Fibroblast of pulmonary artery (primary cell): Measurements from ENCODE around the gene FOSL2.
A peak's percentile ranks its signal among the peaks of the same experiment; 100 is the strongest.

Experiments used
- DNase-seq: peaks from one replicate; pipeline ENCODE4 v3.0.0-alpha.2; 2010; ENCODE audit warnings: low read depth
- H3K4me3 ChIP-seq: replicated peaks from 2 replicates; pipeline ENCODE4 v1.5.1; 2011; ENCODE audit warnings: low read depth, mild to moderate bottlenecking, control low read depth, low read length, moderate library complexity
- TF ChIP-seq, protein P1 (sequence below): IDR thresholded peaks from 2 replicates; pipeline ENCODE4 v1.5.1; 2011; ENCODE audit warnings: mild to moderate bottlenecking, control low read depth, low read length, inconsistent platforms; ENCODE audit errors: missing control alignments

Gene FOSL2

DNA sequence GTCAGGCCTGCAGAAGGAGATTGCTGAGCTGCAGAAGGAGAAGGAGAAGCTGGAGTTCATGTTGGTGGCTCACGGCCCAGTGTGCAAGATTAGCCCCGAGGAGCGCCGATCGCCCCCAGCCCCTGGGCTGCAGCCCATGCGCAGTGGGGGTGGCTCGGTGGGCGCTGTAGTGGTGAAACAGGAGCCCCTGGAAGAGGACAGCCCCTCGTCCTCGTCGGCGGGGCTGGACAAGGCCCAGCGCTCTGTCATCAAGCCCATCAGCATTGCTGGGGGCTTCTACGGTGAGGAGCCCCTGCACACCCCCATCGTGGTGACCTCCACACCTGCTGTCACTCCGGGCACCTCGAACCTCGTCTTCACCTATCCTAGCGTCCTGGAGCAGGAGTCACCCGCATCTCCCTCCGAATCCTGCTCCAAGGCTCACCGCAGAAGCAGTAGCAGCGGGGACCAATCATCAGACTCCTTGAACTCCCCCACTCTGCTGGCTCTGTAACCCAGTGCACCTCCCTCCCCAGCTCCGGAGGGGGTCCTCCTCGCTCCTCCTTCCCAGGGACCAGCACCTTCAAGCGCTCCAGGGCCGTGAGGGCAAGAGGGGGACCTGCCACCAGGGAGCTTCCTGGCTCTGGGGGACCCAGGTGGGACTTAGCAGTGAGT, 19.4 kb downstream of the FOSL2 start:
- DNase-seq, result no peak
- TF ChIP-seq, protein P1, sequence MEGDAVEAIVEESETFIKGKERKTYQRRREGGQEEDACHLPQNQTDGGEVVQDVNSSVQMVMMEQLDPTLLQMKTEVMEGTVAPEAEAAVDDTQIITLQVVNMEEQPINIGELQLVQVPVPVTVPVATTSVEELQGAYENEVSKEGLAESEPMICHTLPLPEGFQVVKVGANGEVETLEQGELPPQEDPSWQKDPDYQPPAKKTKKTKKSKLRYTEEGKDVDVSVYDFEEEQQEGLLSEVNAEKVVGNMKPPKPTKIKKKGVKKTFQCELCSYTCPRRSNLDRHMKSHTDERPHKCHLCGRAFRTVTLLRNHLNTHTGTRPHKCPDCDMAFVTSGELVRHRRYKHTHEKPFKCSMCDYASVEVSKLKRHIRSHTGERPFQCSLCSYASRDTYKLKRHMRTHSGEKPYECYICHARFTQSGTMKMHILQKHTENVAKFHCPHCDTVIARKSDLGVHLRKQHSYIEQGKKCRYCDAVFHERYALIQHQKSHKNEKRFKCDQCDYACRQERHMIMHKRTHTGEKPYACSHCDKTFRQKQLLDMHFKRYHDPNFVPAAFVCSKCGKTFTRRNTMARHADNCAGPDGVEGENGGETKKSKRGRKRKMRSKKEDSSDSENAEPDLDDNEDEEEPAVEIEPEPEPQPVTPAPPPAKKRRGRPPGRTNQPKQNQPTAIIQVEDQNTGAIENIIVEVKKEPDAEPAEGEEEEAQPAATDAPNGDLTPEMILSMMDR, result no peak
- H3K4me3 ChIP-seq, result no peak overlapping the region

DNA sequence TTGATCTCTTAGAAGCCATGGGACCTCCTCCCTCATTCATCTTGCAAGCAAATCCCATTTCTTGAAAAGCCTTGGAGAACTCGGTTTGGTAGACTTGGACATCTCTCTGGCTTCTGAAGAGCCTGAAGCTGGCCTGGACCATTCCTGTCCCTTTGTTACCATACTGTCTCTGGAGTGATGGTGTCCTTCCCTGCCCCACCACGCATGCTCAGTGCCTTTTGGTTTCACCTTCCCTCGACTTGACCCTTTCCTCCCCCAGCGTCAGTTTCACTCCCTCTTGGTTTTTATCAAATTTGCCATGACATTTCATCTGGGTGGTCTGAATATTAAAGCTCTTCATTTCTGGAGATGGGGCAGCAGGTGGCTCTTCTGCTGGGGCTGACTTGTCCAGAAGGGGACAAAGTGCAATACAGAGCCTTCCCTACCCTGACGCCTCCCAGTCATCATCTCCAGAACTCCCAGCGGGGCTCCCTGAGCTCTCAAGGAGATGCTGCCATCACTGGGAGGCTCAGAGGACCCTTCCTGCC, 20.0 kb downstream of the FOSL2 start:
- DNase-seq, result no peak
- H3K4me3 ChIP-seq, result no peak overlapping the region
- TF ChIP-seq, protein P1, result no peak

DNA sequence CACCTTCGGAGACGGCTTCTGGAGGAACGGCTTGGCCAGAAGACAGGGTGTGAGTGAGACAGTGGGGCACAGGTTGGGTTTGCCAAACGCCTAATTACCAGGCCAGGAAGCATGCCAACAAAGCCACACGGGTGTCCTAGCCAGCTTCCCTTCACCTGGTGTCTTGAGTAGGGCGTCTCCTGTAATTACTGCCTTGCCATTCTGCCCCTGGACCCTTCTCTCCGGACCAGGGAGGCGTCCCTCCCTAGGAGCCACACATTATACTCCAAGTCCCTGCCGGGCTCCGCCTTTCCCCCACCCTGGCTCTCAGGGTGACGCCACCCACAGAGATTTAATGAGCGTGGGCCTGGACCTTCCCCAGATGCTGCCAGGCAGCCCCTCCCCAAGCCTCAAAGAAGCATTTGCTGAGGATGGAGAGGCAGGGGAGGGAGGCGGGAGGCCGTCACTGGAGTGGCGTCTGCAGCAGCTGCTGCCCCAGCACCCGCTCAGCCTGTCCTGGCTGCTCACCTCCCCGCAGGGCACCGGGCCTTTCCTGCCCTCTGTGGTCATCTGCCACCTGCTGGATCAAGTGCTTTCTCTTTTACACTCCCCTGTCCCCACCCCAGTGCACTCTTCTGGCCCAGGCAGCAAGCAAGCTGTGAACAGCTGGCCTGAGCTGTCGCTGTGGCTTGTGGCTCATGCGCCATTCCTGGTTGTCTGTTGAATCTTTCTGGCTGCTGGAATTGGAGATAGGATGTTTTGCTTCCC, 20.7 kb downstream of the FOSL2 start:
- H3K4me3 ChIP-seq, result no peak overlapping the region
- TF ChIP-seq, protein P1, result peak; percentile 15
- no peak for DNase-seq

DNA sequence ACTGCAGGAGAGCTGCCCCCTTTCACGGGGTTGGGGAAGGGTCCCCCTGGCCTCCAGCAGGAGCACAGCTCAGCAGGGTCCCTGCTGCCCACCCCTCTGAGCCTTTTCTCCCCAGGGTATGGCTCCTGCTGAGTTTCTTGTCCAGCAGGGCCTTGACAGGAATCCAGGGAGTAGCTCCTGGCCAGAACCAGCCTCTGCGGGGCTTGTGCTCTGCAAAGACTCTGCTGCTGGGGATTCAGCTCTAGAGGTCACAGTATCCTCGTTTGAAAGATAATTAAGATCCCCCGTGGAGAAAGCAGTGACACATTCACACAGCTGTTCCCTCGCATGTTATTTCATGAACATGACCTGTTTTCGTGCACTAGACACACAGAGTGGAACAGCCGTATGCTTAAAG, 21.2 kb downstream of the FOSL2 start:
- no peak overlapping the region for H3K4me3 ChIP-seq
- no peak for DNase-seq
- TF ChIP-seq, protein P1, result no peak

DNA sequence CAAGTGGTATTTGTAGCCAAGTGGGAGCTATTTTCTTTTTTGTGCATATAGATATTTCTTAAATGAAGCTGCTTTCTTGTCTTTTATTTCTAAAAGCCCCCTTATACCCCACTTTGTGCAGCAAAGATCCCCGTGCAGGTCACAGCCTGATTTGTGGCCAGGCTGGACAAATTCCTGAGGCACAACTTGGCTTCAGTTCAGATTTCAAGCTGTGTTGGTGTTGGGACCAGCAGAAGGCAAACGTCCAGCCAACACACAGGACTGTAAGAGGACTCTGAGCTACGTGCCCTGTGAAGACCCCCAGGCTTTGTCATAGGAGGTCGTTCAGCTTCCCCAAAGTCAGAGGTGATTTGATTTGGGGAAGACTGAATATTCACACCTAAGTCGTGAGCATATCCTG, 21.9 kb downstream of the FOSL2 start:
- TF ChIP-seq, protein P1, result no peak
- DNase-seq, result no peak
- H3K4me3 ChIP-seq, result no peak overlapping the region

DNA sequence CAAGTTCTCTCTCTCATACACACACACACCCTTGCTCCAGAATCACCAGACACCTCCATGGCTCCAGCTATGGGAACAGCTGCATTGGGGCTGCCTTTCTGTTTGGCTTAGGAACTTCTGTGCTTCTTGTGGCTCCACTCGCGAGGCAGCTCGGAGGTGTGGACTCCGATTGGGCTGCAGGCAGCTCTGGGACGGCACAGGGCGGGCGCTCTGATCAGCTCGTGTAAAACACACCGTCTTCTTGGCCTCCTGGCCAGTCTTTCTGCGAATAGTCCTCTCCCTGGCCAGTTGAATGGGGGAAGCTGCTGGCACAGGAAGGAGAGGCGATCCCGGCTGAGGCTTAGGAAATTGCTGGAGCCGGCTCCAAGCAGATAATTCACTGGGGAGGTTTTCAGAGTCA, 22.4 kb downstream of the FOSL2 start:
- no peak overlapping the region for H3K4me3 ChIP-seq
- no peak for DNase-seq
- TF ChIP-seq, protein P1, result no peak
